ENCODE data around the gene NOSTRIN. TPM values are rescaled to one million over a fixed set of nuclear protein-coding genes. Genes with fewer than 3 reads are reported as not detected.

NOSTRIN gene
- total and polyA plus RNA-seq, 2 donors (not counting 3 experiments of a cell fraction or from before 2014, with no cell fraction given): 0.03 to 0.75 TPM

DNA sequence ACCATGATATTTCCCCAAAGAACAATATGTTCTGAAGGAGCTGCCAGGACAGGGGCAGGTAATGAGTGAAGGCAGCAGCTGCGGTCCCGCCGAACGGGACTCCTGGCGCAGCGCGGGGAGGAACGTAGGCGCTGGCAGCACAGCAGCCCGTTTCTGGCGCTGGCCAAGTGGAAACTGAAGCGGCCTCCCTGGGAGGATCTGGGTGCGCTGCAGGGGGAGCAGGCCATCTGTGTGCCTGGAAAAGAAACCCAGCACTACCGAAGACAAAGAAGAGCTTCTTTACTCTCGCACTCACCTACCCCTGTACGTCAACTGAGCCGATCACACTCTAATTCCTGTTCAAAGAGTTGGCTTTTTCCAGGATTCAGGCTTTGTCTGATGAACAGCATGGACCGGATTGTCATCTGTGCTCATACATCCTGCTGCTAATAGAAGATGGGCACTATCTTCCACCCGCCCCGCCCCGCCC lies 110.5 kb downstream of the NOSTRIN start:
- DNase-seq (ENCODE audit: low read depth, low spot score) (peak; percentile 22), FAIRE-seq (no peak)
- Histone ChIP-seq H3K9me3 (replicated peaks; ENCODE audit: control insufficient read depth, insufficient read depth, low read length) (no peaks in the 10 kb centered on the region), H3K4me3 (replicated peaks in 1 of 3; ENCODE audit: insufficient read depth in 1 of 3, low read depth in 1 of 3, low read length in 3 of 3) (no peak overlapping the region), H3K27me3 (ENCODE audit: control insufficient read depth in 2 of 2, insufficient read depth in 2 of 2, low read length in 2 of 2) (peaks cover 18 to 25% of the 10 kb centered on the region in 2 experiments), H2AFZ (ENCODE audit: low read depth, low read length) (peak overlapping the region; percentile 16), H3K4me2 (ENCODE audit: insufficient read depth, low read length) (peak overlapping the region; percentile 11), H3K27ac (ENCODE audit: insufficient read depth, low read depth, low read length) (no peak overlapping the region), H3K36me3 (ENCODE audit: control insufficient read depth in 2 of 2, extremely low read depth in 1 of 2, insufficient read depth in 2 of 2, low read length in 2 of 2) (no peaks in the 10 kb centered on the region), H4K20me1 (replicated peaks; ENCODE audit: control insufficient read depth, extremely low read depth, insufficient read depth, low read length) (no peaks in the 10 kb centered on the region), H3K9me1 (replicated peaks; ENCODE audit: control insufficient read depth, extremely low read depth, insufficient read depth, low read length) (no peaks in the 10 kb centered on the region), H3K4me1 (ENCODE audit: control insufficient read depth, extremely low read depth, insufficient read depth, low read length) (no peaks in the 10 kb centered on the region), H3K79me2 (ENCODE audit: control insufficient read depth, insufficient read depth, low read length) (no peaks in the 10 kb centered on the region), H3K9ac (replicated peaks; ENCODE audit: extremely low read depth, insufficient read depth, low read length) (no peak overlapping the region)
- no TSS peak for BruUV-seq (replicated peaks)
- intact Hi-C loops (cut with micrococcal nuclease): no loop called here
- TF ChIP-seq MYC (IDR thresholded peaks at IDR 0.05; ENCODE audit: low read depth, low read length): no peak
- TF ChIP-seq GATA2 (IDR thresholded peaks at IDR 0.05; ENCODE audit: insufficient read depth, insufficient read length, low read depth, low read length): no peak
- no peak for TF ChIP-seq EZH2 (IDR thresholded peaks at IDR 0.05; ENCODE audit: borderline replicate concordance, low read depth, low read length, severe bottlenecking)
- TF ChIP-seq, protein P1, sequence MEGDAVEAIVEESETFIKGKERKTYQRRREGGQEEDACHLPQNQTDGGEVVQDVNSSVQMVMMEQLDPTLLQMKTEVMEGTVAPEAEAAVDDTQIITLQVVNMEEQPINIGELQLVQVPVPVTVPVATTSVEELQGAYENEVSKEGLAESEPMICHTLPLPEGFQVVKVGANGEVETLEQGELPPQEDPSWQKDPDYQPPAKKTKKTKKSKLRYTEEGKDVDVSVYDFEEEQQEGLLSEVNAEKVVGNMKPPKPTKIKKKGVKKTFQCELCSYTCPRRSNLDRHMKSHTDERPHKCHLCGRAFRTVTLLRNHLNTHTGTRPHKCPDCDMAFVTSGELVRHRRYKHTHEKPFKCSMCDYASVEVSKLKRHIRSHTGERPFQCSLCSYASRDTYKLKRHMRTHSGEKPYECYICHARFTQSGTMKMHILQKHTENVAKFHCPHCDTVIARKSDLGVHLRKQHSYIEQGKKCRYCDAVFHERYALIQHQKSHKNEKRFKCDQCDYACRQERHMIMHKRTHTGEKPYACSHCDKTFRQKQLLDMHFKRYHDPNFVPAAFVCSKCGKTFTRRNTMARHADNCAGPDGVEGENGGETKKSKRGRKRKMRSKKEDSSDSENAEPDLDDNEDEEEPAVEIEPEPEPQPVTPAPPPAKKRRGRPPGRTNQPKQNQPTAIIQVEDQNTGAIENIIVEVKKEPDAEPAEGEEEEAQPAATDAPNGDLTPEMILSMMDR (IDR thresholded peaks at IDR 0.05; ENCODE audit: extremely low read depth in 1 of 2, insufficient read depth in 1 of 2, low read depth in 1 of 2, low read length in 2 of 2): no peak
- no peak for TF ChIP-seq FOS (IDR thresholded peaks at IDR 0.05; ENCODE audit: borderline replicate concordance, insufficient read depth, low read length)
- no peak for TF ChIP-seq POLR2A (IDR thresholded peaks at IDR 0.05; ENCODE audit: low read depth, low read length)
- TF ChIP-seq, protein P2, sequence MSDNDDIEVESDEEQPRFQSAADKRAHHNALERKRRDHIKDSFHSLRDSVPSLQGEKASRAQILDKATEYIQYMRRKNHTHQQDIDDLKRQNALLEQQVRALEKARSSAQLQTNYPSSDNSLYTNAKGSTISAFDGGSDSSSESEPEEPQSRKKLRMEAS (IDR thresholded peaks at IDR 0.05; ENCODE audit: insufficient read depth, insufficient read length): no peak
- no peak for TF ChIP-seq POLR2AphosphoS5 (IDR thresholded peaks at IDR 0.05; ENCODE audit: insufficient read depth, low read depth, low read length)
- no peak for TF ChIP-seq JUN (IDR thresholded peaks at IDR 0.05; ENCODE audit: borderline replicate concordance, insufficient read depth, insufficient read length, low read depth)
- ChIA-PET POLR2A (no interaction called here), CTCF (interaction anchor here (0.6 to 1.4 kb wide), 6 partner anchors 8 to 566 kb away, joined by 3 to 5 read pairs (median 4); no protein-coding TSS in a partner anchor)
- dilution Hi-C loops (cut with MboI; ENCODE audit: extremely low pct_ligation_motif_present, low sequenced_read_pairs): no loop called here
